Measurements from ENCODE around the gene ACP1.
"Not testable (repeated sequence)": the region's sequence is repeated elsewhere in the genome, so short reads cannot be mapped to it uniquely, and the experiment has no call there.

Gene ACP1

DNA sequence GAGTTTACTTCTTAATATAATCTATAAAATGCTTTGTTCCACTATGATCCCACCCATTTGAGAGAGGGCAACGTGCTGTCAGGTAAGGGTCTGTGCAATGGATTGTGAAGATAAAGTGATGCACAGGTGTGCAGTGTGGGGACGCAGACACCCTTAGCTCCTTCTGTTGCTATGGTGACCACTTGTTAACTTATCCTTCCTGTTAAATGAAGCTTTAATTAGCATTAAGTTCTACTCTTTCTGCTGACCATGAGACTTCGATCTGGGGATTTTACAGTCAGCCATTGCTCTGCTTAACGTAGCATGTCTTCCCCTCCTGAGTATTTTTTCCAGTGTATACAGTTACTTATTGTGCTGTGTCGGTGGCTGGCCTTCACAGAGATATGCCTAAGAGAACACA lies 46.2 kb downstream of the ACP1 start:
- DNase-seq (ENCODE audit: low spot score) = no peak

DNA sequence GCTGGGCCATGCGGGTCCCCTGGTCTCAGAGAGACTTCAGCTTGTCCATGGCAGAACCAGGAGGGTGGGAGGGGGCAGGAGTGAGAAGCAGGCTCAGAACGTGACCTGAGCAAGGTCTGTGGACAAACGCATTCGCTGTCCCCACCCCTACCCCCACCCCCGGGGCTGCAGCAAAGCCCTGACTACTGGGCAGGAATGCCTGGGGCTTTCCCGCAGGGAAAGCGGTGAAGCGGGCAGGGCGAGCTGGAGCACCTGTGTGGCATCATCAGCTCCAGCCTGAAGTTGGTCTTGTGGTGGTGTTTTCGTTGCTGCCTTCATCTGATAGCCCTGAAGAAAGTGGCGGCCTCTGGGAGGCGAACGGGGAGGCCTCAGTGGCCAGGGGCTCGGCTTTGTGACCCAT lies 49.2 kb downstream of the ACP1 start:
- DNase-seq (ENCODE audit: low spot score) = no peak

DNA sequence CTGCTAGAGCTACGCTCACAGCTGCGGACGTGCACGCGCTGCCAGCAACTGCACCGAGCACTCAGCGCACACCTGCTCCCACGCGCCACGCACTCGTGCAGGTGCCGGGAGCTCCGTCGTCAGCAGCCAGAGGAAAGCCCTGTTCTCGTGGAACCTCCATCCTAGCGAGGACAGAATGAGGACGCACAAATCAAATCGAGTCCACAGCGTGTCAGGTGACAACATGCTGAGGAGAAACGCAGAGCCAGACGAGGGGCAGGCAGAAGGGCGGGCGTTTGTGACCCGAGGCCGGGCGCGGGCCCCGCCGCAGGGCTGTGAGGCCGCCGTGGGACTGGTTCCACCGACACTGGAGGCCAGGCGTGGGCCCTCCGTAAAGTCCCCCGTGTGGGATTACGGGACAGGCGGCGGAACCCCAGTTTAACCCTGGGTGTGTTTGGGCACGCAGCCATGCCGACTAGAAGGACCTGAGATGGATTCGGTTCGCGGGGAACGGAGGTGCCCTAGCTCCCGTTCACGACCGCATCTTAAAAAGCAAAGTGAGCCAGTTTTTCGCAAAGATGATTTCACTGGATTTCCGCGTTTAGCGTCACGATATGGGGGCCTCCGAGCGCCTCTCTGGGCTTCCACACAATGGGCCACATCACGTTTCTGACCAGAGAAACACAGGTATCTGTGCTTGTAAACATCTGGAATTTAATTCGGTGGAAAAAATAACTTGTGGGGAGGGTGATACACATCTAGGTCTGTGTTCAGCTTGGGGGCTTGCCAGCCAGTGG lies 50.0 kb downstream of the ACP1 start:
- no peak for DNase-seq (ENCODE audit: low spot score)

DNA sequence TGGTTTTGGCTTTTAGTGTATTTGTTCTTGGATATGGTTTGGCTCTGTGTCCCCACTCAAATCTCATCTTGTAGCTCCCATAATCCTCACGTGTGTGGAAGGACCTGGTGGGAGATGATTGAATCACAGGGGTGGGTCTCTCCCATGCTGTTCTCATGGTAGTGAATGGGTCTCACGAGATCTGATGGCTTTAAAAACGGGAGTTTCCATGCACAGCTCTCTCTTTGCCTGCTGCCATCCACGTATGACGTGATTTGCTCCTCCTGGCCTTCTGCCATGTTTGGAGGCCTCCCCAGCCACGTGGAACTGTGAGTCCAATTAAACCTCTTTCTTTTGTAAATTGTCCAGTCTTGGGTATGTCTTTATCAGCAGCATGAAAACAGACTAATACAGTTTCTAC lies 51.2 kb downstream of the ACP1 start:
- not testable (repeated sequence) for DNase-seq (ENCODE audit: low spot score)

DNA sequence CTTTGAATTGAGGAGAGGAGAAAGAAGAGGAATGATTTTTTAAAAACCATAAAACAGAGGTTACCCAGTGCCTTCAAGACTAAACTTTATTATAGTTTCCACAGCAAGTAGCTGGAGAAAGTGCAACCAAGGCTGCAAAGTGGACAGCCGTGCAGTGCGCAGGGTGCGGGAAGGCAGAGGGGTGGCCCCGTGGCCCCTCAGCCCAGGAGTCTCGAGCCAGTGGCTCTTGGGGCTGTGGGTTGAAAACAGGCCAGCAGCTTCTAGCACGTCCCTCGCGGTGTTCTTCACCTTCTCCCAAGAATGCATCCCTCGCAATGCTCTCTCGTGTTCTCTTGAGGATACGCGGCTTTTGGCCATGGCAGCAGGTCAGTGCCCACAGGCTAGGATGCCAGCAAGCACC lies 51.6 kb downstream of the ACP1 start:
- no peak for DNase-seq (ENCODE audit: low spot score)

DNA sequence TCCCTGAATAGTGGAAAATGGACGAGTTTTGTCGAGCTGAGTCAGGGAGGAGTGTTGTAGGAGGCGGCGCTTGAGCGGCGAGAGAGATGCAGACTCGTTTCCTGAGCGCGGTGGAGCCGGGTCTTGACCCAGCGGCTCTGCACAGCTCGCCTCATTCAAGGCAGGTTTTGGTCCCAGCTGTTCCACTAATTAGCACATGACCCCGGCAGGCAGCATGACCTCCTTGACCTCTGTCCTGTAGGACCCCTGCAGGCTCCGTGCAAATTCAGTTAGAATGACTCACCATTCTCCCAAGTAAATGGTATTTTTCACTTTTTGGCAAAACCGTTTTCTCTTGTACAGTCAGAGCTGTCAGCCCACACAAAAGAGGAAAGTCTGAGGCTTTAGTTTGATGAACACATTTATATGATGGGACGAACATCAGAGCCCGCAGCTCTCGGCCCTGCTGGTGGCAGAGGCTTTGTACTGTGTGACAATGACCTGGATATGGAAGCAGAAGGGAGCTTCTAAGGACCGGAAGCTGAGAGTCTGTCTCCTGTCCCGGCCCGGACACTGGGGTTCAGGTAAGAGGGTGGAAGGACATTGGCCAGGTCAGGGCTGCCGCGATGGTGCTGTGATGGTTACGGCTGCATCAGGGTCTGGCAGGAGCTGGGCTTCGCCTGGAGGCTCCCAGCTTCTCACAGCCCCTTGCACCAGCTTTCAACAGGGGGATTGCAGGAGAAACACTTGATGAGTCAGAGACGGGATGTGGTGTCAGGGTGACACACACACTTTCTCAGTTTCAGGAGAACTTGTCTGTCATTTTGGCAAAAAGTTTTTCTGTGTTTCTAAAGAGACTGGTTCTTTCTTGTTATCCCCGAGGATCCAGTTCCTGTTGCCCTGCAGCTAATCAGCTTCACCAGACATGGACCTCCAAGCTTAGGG lies 53.0 kb downstream of the ACP1 start:
- no peak for DNase-seq (ENCODE audit: low spot score)

DNA sequence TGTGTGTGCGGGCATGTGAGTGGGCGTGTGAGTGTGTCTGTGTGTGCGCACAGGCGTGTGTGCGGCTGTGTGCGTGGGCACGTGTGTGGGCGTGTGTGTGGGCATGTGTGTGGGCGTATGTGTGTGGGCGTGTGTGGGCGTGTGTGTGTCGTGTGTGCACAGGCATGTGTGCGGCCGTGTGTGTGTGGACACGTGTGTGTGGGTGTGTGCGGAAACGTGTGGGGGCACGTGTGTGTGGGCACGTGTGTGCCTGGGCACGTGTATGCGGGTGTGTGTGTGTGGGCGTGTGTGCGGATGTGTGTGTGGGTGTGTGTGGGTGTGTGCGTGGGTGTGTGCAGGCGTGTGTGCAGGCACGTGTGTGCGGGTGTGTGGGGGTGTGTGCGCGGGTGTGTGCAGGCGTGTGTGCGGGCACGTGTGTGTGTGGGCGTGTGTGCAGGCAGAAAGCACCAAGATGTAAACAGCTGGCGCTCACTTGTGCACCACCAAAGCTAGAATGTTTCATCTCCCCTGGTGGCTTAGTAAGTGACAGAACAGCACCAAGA lies 54.4 kb downstream of the ACP1 start:
- no peak for DNase-seq (ENCODE audit: low spot score)

DNA sequence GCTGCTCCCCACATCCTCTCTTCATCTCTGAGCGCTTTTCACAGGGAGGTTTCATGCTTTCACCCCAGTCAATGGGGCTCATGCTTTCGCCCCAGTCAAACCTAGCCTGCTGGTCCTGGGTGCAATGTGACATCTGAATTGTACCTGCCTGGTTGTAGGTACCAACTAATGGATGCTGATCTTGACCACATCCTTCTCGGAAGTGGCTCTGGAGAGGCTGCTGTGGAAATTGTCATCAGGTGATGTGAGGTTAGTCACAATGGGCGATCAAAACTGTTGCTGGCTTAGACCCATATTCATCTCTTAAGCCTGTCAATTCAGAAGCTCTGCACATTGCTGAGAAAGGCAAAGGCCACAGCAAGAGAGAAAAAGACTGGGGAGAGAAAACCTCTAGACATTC lies 55.8 kb downstream of the ACP1 start:
- no peak for DNase-seq (ENCODE audit: low spot score)

DNA sequence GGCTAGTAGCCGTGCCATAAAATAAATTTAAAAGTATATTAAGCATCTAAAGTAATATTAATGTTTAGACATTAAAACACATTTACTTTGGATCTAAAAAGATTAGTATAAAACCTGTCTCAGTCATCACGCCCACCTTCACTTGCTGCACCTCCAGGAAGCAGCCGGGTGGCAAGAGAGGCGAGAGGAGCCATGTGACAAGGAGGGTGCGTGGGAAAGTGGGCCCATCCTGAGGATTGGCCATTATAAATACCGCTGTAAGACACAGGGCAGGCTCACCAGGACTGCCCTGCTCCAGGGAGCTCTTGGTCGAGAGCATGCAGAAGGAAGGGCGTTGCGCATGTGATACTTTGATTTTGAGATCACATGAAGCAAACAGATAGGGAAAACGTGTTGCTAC lies 57.6 kb downstream of the ACP1 start:
- DNase-seq (ENCODE audit: low spot score) = no peak

DNA sequence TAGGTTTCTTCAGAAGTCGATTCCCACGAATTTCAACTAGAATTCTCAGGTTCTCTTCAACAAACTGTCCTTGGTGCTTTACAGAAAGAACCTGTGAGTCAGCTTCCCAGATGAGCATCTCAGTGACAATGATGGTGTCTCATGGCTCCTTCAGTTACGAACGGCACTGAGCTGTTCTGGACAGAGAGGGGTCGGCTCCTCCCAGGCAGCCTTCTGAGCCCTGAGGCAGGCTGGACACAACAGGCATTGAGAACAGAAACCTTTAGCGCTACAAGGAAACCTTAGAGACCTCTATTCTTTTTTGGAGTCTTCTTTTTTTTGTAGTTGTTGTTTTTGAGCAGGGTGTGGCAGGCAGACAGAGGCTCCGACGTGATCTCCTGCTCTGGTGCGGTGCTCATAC lies 58.3 kb downstream of the ACP1 start:
- no peak for DNase-seq (ENCODE audit: low spot score)

Measured in left forelimb (tissue), 1 donor.